Neuron (in vitro differentiated cells): ENCODE data around the gene PLPP1.

Experiments used
- H2AFZ ChIP-seq: one replicate; pipeline ENCODE4 v1.6.1; 2013; ENCODE audit warnings: low read depth, mild to moderate bottlenecking, inconsistent platforms, low read length, moderate library complexity
- H3K27me3 ChIP-seq: one replicate; pipeline ENCODE4 v1.6.1; 2013; ENCODE audit warnings: low read length; ENCODE audit not compliant: insufficient read depth
- H3K36me3 ChIP-seq: one replicate; pipeline ENCODE4 v1.6.1; 2013; ENCODE audit warnings: low read length; ENCODE audit not compliant: insufficient read depth
- H3K4me1 ChIP-seq: one replicate; pipeline ENCODE4 v1.6.1; 2013; ENCODE audit warnings: low read length; ENCODE audit not compliant: insufficient read depth
- H3K4me3 ChIP-seq: 2 replicates; pipeline ENCODE4 v1.5.1; 2013; ENCODE audit warnings: mild to moderate bottlenecking, low read length, moderate library complexity
- H3K9me3 ChIP-seq: one replicate; pipeline ENCODE4 v1.6.1; 2013; ENCODE audit warnings: low read length

Gene PLPP1

DNA sequence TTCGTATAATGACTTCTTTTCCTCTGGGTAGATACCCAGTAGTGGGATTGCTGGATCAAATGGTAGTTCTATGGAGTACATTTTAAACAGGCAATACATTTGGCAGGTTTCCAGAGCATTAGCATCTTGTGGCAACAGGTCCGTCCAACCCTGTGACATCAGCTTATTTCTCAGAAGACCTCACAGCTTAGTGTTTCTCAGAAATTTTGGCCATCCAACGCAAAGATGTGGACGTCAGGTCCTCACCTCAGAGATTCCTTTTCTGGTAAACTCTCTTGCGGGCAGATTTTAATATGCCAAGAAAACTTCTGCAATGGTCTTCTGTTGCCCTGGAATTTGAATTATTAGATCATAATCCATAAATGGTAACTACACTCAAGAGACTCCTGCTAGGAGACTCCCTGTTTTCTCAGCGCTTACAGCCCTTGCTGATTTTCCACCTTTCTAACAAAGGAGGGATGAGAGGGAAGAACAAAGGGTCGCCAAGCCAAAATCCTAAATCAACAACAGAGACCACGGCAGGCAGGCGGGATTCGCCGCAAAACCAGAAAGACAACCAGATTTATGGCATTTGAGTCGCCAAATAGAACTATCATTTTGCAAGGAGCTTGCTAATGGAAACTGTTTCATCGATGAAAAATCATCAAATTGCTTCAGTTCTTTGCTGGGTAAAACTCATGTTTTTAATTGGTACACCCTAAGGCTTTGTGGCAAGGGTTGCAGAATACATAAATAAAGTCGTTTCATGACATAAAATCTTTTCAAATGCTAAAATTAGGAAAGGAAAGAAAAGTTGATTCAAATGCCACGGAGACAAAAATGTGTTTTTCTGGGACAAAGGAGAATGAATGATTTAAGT lies 34.1 kb upstream of the PLPP1 start:
- Histone ChIP-seq H3K4me3 (no peak overlapping the region), H3K9me3 (no peaks in the 10 kb centered on the region), H3K36me3 (no peaks in the 10 kb centered on the region), H3K4me1 (peaks cover 5% of the 10 kb centered on the region), H3K27me3 (no peaks in the 10 kb centered on the region), H2AFZ (peak overlapping the region; percentile 15)

DNA sequence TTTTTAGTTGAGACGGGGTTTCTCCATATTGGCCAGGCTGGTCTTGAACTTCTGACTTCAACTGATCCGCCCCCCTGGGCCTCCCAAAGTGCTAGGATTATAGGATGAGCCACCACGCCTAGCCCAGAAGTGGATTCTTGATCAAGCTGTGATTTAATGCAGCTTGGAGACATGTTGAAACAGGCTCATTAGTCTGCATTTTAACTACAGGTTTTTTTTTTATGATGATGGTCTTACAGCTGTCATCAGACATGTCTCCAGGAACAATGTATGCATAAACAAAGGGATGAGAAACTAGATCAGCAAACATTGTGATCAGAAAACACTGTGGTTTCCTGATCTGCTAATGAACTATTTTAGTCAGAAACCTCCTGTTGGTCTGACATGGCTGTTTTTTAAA lies 30.0 kb upstream of the PLPP1 start:
- Histone ChIP-seq H3K9me3 (no peaks in the 10 kb centered on the region), H3K4me3 (no peak overlapping the region), H3K36me3 (no peaks in the 10 kb centered on the region), H3K27me3 (no peaks in the 10 kb centered on the region), H3K4me1 (no peaks in the 10 kb centered on the region), H2AFZ (no peak overlapping the region)

DNA sequence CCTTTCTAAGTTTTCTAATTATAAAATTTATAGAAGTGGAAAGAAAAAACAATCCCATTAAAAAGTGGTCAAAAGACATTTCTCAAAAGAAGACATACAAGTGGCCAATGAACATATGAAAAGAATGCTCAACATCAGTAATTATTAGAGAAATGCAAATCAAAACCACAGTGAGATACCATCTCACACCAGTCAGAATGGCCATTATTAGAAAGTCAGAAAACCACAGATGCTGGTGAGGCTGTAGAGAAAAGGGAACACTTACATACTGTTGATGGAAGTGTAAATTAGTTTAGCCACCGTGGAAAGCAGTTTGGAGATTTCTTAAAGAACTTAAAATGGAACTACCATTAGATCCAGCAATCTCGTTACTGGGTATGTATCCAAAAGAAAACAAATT lies 23.7 kb upstream of the PLPP1 start:
- Histone ChIP-seq H3K4me1 (no peaks in the 10 kb centered on the region), H3K36me3 (no peaks in the 10 kb centered on the region), H3K4me3 (no peak overlapping the region), H2AFZ (no peak overlapping the region), H3K27me3 (no peaks in the 10 kb centered on the region), H3K9me3 (no peaks in the 10 kb centered on the region)

GRCh38 chr5:55557123-55557522 lies 22.4 kb upstream of the PLPP1 start:
- no peak overlapping the region for H3K4me3 ChIP-seq
- H2AFZ ChIP-seq: no peak overlapping the region
- H3K9me3 ChIP-seq: no peaks in the 10 kb centered on the region
- H3K4me1 ChIP-seq: no peaks in the 10 kb centered on the region
- no peaks in the 10 kb centered on the region for H3K36me3 ChIP-seq
- no peaks in the 10 kb centered on the region for H3K27me3 ChIP-seq

GRCh38 chr5:55554585-55555202 lies 19.9 kb upstream of the PLPP1 start:
- H2AFZ ChIP-seq: no peak overlapping the region
- no peaks in the 10 kb centered on the region for H3K9me3 ChIP-seq
- H3K4me3 ChIP-seq: no peak overlapping the region
- H3K27me3 ChIP-seq: no peaks in the 10 kb centered on the region
- H3K36me3 ChIP-seq: no peaks in the 10 kb centered on the region
- H3K4me1 ChIP-seq: no peaks in the 10 kb centered on the region

GRCh38 chr5:55551904-55552303 lies 17.1 kb upstream of the PLPP1 start:
- no peak overlapping the region for H2AFZ ChIP-seq
- no peaks in the 10 kb centered on the region for H3K36me3 ChIP-seq
- H3K9me3 ChIP-seq: no peaks in the 10 kb centered on the region
- no peak overlapping the region for H3K4me3 ChIP-seq
- H3K4me1 ChIP-seq: no peaks in the 10 kb centered on the region
- no peaks in the 10 kb centered on the region for H3K27me3 ChIP-seq

- Histone ChIP-seq H3K27me3 (no peaks in the 10 kb centered on the region), H3K9me3 (no peaks in the 10 kb centered on the region), H2AFZ (no peak overlapping the region), H3K4me1 (no peaks in the 10 kb centered on the region), H3K4me3 (no peak overlapping the region), H3K36me3 (no peaks in the 10 kb centered on the region)
Observed at GRCh38 chr5:55551358-55551757, 16.6 kb upstream of the PLPP1 start.

GRCh38 chr5:55547781-55548180 lies 13.0 kb upstream of the PLPP1 start:
- Histone ChIP-seq H3K9me3 (no peaks in the 10 kb centered on the region), H2AFZ (no peak overlapping the region), H3K4me3 (no peak overlapping the region), H3K36me3 (no peaks in the 10 kb centered on the region), H3K27me3 (no peaks in the 10 kb centered on the region), H3K4me1 (no peaks in the 10 kb centered on the region)

DNA sequence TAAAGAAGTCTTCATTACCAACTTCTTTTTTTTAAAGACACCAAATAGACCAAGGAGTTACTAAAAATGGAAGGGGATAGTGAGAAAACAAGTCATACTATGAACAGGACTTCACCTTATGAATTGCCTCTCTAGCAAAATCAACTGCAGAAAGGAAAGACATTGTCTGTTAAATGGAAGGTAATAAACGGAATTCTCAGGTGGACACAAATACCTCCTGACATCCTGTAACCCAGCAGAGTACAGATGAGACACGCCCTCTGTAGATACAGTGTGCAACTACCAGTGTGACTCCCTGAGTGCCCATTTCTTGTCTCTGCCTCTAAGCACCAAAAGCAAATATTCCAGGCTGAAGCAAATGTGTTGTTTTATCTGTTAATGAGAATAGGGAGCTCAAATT lies 12.2 kb upstream of the PLPP1 start:
- Histone ChIP-seq H3K27me3 (no peaks in the 10 kb centered on the region), H3K9me3 (no peaks in the 10 kb centered on the region), H2AFZ (no peak overlapping the region), H3K4me1 (no peaks in the 10 kb centered on the region), H3K36me3 (no peaks in the 10 kb centered on the region), H3K4me3 (no peak overlapping the region)

DNA sequence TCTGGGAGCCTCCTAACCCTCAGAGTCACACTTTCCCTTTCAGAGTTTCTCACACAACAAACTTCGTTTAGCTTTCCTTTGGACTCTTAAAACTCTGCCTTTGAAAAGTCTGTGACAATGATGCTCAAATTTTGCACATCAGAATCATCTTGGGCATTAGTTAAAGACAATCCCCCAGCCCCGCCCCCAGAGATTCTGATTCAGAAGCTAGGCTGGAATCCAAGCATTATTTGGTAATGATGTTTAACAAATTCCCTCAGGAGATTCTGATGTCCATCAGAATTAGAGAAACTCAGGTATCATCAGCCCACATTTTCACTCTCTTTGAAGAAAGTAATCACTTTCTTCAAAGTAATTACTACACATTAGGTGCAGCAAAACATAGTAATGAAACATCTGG lies 9.6 kb upstream of the PLPP1 start:
- Histone ChIP-seq H3K9me3 (no peaks in the 10 kb centered on the region), H3K4me3 (no peak overlapping the region), H3K36me3 (no peaks in the 10 kb centered on the region), H2AFZ (no peak overlapping the region), H3K27me3 (no peaks in the 10 kb centered on the region), H3K4me1 (no peaks in the 10 kb centered on the region)

DNA sequence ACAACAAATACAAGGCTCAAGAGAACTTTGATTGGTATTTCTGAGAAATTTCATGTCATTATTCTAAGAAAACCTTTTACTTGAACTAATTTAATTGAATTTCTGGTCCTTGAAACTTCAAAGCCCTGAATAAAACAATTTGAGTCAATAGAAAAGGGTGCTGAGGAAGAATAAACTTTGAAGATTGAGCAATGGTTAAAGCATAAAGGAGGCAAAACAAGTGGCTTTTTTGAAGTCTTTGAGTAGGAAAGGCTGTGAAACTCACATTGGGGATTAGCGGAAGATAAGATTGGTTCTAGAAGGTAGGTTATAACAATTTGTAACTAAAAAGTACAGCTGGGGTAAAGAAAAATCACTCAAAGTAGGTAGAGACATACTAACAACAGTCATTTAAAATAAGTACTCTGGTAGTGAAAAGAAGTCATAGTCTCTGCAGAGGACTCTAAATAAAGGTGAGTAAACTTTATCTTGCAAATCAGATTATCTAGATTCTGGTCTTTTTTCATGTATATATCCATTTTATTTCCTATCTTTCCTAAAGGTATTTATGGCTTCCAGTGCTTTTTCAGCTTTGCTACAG lies 6.4 kb upstream of the PLPP1 start:
- H3K27me3 ChIP-seq: peaks cover under 1% of the 10 kb centered on the region
- H3K4me3 ChIP-seq: no peak overlapping the region
- no peaks in the 10 kb centered on the region for H3K36me3 ChIP-seq
- no peak overlapping the region for H2AFZ ChIP-seq
- H3K9me3 ChIP-seq: no peaks in the 10 kb centered on the region
- H3K4me1 ChIP-seq: no peaks in the 10 kb centered on the region

DNA sequence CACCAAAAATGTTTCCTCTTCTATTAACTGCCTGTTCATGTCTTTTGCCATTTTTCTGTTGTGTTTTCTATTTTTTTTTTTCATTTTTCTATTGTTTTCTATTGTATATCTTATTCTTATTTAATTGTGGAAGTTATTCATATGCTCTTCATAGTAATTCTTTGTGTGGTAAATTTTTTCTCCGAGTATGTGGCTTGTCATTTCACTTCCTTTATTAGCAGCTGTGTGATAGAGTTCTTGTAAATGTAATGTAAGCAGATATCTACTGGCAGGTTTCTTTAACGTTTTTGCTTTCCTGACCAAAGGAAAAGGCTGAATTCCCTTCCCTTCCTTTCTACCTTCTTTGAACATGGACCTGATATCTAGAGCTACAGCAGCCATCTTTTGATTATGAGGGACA lies 5.8 kb upstream of the PLPP1 start:
- H3K4me3 ChIP-seq: no peak overlapping the region
- H3K9me3 ChIP-seq: no peaks in the 10 kb centered on the region
- H3K36me3 ChIP-seq: no peaks in the 10 kb centered on the region

DNA sequence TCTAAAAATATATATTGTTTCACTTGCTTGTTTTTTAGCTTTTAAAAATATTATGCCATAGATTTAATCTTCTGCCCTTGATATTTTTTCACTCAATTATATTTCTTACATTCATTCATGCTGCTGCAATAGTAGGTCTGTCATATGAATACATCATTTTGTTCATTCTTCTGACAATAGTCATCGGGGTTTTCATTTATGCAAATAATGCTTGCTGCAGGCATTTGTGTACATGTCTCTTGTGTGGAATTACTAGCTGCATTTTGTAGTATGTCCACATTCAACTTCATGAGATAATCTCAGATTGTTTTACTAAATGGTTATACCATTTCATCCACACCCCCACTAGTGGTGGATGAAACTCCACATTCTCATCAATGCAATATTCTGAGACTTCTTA lies 5.3 kb upstream of the PLPP1 start:
- no peaks in the 10 kb centered on the region for H3K36me3 ChIP-seq
- no peaks in the 10 kb centered on the region for H3K9me3 ChIP-seq
- peaks cover 5% of the 10 kb centered on the region for H3K4me1 ChIP-seq
- H3K4me3 ChIP-seq: no peak overlapping the region
- peaks cover 3% of the 10 kb centered on the region for H3K27me3 ChIP-seq
- no peak overlapping the region for H2AFZ ChIP-seq

More for the DNA sequence above, 5.8 kb upstream of the PLPP1 start:
- peaks cover 3% of the 10 kb centered on the region for H3K27me3 ChIP-seq
- no peak overlapping the region for H2AFZ ChIP-seq
- H3K4me1 ChIP-seq: peaks cover under 1% of the 10 kb centered on the region
